HG02970 (cell line): Measurements from ENCODE around the gene TAF7.
A peak's percentile ranks its signal among the peaks of the same experiment; 100 is the strongest.
"Not testable (repeated sequence)": the region's sequence is repeated elsewhere in the genome, so short reads cannot be mapped to it uniquely, and the experiment has no call there.

Source experiments
- ATAC-seq: cut with Tn5 transposase; IDR thresholded peaks from one replicate; pipeline ENCODE4 v1.9.1; 2021; ENCODE audit warnings: mild to moderate bottlenecking, moderate library complexity, moderate number of reproducible peaks; ENCODE audit not compliant: unreplicated experiment, low FRiP score

TAF7 gene

GRCh38 chr5:141320225-141321169 is at the start of gene TAF7:
TAF7 (minus strand) TSS chr5:141320784; CDS start chr5:141320044, 740 bp downstream.
- ATAC-seq, result peak; percentile 99

- ATAC-seq, result no peak
Observed at GRCh38 chr5:141366016-141366896, 45.7 kb upstream of the TAF7 start.

DNA sequence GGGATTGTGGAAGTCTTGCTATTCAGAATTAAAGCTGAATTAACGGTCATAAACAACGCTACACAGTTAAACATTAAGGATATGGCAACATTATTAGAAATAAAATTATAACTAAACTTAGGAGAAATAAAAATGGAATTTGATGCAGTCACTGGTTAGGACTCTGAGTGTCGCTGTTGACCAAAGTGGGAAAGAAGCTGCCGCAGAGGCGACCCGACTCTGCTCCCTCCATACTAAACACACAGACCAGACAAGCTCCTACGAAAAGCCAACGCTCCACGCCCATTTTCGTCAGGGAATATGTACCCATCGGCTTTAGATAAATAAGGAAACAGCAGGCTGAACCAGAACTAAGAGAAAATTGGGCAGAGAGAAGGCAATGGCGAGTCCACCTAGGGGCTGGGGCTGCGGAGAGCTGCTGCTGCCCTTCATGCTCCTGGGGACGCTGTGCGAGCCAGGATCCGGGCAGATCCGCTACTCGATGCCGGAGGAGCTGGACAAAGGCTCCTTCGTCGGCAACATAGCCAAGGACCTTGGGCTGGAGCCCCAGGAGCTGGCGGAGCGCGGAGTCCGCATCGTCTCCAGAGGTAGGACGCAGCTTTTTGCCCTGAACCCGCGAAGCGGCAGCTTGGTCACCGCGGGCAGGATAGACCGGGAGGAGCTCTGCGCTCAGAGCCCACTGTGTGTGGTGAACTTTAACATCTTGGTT is 43.5 kb upstream of the TAF7 start, which contains the start of gene PCDHGA5:
Gene PCDHGA5 (plus strand): TSS at position 211 of the 709 bp plus-strand sequence. CDS start 169 bp downstream, at position 380.
- no peak for ATAC-seq

DNA sequence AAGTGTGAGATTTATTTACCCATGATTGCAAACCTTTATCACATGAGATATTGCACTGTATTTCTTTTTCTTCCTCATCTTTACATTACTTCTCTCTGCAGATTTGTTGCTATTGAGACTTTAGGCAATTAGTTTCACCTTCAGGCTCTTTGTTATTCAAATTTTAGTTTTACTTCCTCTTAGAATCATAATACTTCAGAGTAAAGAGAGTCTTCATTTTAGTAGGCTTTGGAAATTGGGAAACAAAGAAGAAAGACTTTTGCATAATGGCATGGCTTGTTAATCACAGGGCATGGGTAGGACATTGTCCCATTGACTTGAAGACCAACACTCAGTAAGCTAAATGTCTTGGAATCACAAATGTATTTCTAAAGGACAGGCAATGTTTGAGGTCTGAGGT is 42.1 kb upstream of the TAF7 start:
- ATAC-seq, result no peak

GRCh38 chr5:141360685-141361084 is 40.1 kb upstream of the TAF7 start:
- no peak for ATAC-seq

- no peak for ATAC-seq
Observed at GRCh38 chr5:141359790-141360426, 39.3 kb upstream of the TAF7 start, which contains the start of gene PCDHGB2. PCDHGB2 (plus strand) TSS chr5:141359994; CDS start chr5:141360136, 142 bp downstream.

- no peak for ATAC-seq
Observed at GRCh38 chr5:141356950-141357349, 36.4 kb upstream of the TAF7 start.

- ATAC-seq, result no peak
Observed at GRCh38 chr5:141356133-141356532, 35.5 kb upstream of the TAF7 start.

- ATAC-seq, result no peak
Observed at GRCh38 chr5:141355641-141356040, 35.1 kb upstream of the TAF7 start.

DNA sequence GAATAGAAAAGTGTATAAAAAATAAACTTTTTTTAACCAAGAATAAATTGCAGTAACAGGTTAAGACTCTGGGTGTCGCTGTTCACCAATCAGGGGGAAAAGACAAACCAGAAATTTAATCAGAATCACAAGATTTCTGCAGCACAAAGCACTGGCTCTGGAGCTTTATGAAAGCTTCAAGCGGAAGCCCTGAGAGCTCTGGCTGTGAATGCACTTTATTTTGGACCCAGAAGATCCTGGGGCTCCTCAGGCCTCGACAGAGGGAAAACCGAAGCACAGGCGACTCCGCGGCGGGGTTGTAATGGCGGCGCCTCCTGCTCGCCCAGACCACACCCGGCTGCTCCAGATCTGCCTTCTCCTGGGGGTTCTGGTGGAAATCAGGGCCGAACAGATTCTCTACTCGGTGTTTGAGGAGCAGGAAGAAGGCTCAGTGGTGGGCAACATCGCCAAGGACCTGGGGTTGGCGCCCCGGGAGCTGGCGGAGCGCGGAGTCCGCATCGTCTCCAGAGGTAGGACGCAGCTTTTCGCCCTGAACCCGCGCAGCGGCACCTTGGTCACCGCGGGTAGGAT is 34.4 kb upstream of the TAF7 start, which contains the start of gene PCDHGA4:
Gene PCDHGA4 (plus strand): TSS at position 122 of the 570 bp plus-strand sequence. CDS start 87 bp downstream, at position 209.
- no peak for ATAC-seq

DNA sequence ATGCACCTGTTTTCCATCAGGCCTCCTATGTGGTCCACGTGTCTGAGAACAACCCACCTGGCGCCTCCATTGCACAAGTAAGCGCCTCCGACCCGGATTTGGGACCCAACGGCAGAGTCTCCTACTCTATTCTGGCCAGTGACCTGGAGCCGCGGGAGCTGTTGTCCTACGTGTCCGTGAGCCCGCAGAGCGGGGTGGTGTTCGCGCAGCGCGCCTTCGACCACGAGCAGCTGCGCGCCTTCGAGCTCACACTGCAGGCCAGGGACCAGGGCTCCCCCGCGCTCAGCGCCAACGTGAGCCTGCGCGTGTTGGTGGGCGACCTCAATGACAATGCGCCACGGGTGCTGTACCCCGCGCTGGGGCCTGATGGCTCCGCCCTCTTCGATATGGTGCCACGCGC is 31.0 kb upstream of the TAF7 start:
- ATAC-seq, result no peak

GRCh38 chr5:141349917-141350619 is 29.5 kb upstream of the TAF7 start, which contains the start of gene PCDHGB1:
PCDHGB1 (plus strand) TSS chr5:141350099; CDS start chr5:141350261, 162 bp downstream.
- no peak for ATAC-seq

DNA sequence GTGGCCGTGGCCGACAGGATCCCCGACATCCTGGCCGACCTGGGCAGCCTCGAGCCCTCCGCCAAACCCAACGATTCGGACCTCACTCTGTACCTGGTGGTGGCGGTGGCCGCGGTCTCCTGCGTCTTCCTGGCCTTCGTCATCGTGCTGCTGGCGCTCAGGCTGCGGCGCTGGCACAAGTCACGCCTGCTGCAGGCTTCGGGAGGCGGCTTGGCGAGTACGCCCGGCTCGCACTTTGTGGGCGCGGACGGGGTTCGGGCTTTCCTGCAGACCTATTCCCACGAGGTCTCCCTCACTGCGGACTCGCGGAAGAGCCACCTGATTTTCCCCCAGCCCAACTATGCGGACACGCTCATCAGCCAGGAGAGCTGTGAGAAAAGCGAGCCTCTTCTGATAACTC is 25.4 kb upstream of the TAF7 start:
- not testable (repeated sequence) for ATAC-seq

GRCh38 chr5:141345327-141345726 is 24.7 kb upstream of the TAF7 start:
- ATAC-seq, result no peak

GRCh38 chr5:141343953-141344463 is 23.4 kb upstream of the TAF7 start:
- ATAC-seq, result no peak

- no peak for ATAC-seq
Observed at GRCh38 chr5:141343242-141343952, 22.8 kb upstream of the TAF7 start, which contains the start of gene PCDHGA3. PCDHGA3 (plus strand) TSS chr5:141343829; CDS start chr5:141344034, 205 bp downstream.

- no peak for ATAC-seq
Observed at GRCh38 chr5:141342773-141343172, 22.2 kb upstream of the TAF7 start.
